Panc1 (cell line): ENCODE results near the gene AGAP1. TPM values are rescaled to one million over a fixed set of nuclear protein-coding genes. Genes with fewer than 3 reads are reported as not detected.

ENCODE experiments used
- ATAC-seq: fragments of 200-7000 bp; cut with Tn5 transposase; 2 replicates; pipeline ENCODE4 v1.9.1; 2020; ENCODE audit warnings: mild to moderate bottlenecking, moderate library complexity
- BruUV-seq: library from RNA; stranded (reverse); fragments of 400-500 nt; replicated peaks from 2 replicates; lab custom pipeline; 2021; lab: Mats Ljungman, UMichigan
- CTCF ChIA-PET: fragments of 300-600 bp; sonication (Branson Sonifier 250); formaldehyde crosslinking; loops from one replicate; lab custom pipeline; 2022; ENCODE audit warnings: antibody characterized with exemption; lab: Charles Lee
- POLR2A ChIA-PET: fragments of 300-600 bp; sonication (Branson Sonifier 250); formaldehyde crosslinking; loops from one replicate; lab custom pipeline; 2022; ENCODE audit warnings: antibody characterized with exemption; lab: Charles Lee
- DNase-seq: peaks from one replicate; pipeline ENCODE4 v3.0.0-alpha.2; 2010; ENCODE audit warnings: low read depth, low spot score
- H3K27ac ChIP-seq: 2 replicates; pipeline ENCODE4 v1.5.1; 2011; ENCODE audit warnings: mild to moderate bottlenecking, low read length, inconsistent platforms
- H3K27me3 ChIP-seq: fragments of 200-500 bp; sonication (Bioruptor generic); 2 replicates; pipeline ENCODE4 v1.6.0; 2014; ENCODE audit warnings: low read length, inconsistent platforms; ENCODE audit not compliant: control insufficient read depth, insufficient read depth
- H3K36me3 ChIP-seq: fragments of 200-500 bp; sonication (Bioruptor generic); 2 replicates; pipeline ENCODE4 v1.5.1; 2014; ENCODE audit warnings: inconsistent platforms, mild to moderate bottlenecking, low read length, moderate library complexity; ENCODE audit not compliant: control insufficient read depth, insufficient read depth
- H3K4me1 ChIP-seq: 2 replicates; pipeline ENCODE4 v1.5.1; 2011; ENCODE audit warnings: inconsistent platforms, mild to moderate bottlenecking, low read length, moderate library complexity; ENCODE audit not compliant: control insufficient read depth, insufficient read depth
- H3K4me3 ChIP-seq, 2 experiments: 2 replicates each; pipeline ENCODE4 v1.5.1; 2011 to 2012; ENCODE audit warnings: low read depth in 2 of 2, low read length in 2 of 2, mild to moderate bottlenecking in 2 of 2, inconsistent platforms in 1 of 2, moderate library complexity in 1 of 2
- H3K9me3 ChIP-seq: fragments of 200-500 bp; sonication (Bioruptor generic); 2 replicates; pipeline ENCODE4 v1.5.1; 2014; ENCODE audit warnings: low read depth, mild to moderate bottlenecking, inconsistent platforms, low read length, moderate library complexity; ENCODE audit not compliant: control insufficient read depth, insufficient read depth
- CTCF ChIP-seq: fragments of 450-650 bp; IDR thresholded peaks from 2 replicates; pipeline ENCODE4 v1.5.1; 2017; ENCODE audit warnings: mild to moderate bottlenecking
- POLR2AphosphoS5 ChIP-seq: IDR thresholded peaks from 2 replicates; pipeline ENCODE4 v1.6.1; 2012; ENCODE audit warnings: mild to moderate bottlenecking, low read depth, low read length, moderate library complexity
- SIN3A ChIP-seq: IDR thresholded peaks from 2 replicates; pipeline ENCODE4 v1.6.1; 2012; ENCODE audit warnings: low read depth, mild to moderate bottlenecking, low read length, moderate library complexity, borderline replicate concordance; ENCODE audit not compliant: insufficient read depth
- TCF7L2 ChIP-seq: IDR thresholded peaks from 2 replicates; pipeline ENCODE4 v1.6.1; 2011; ENCODE audit warnings: mild to moderate bottlenecking, low read depth, low read length, inconsistent platforms
- in situ Hi-C: cut with HindIII; loops from 2 replicates; pipeline ENCODE4 v1.10.0; 2016; ENCODE audit warnings: low sequenced_read_pairs, low pct_unique_long_range_greater_than_20kb
- intact Hi-C: fragments of 100-400 bp; cut with micrococcal nuclease; formaldehyde crosslinking; loops from one replicate; pipeline ENCODE4 v1.10.0; 2022; ENCODE audit not compliant: unreplicated experiment
- total RNA-seq: library from RNA; stranded (reverse); gene quantifications from one replicate; pipeline ENCODE4 v1.2.1, GENCODE V29; 2021; ENCODE audit not compliant: unreplicated experiment
- TF ChIP-seq, protein P1 (sequence below), 2 experiments: IDR thresholded peaks; 2 replicates each; pipeline ENCODE4 v1.6.1; 2011 to 2012; ENCODE audit warnings: low read depth in 2 of 2, control low read depth in 1 of 2, low read length in 1 of 2, mild to moderate bottlenecking in 1 of 2, moderate library complexity in 1 of 2; ENCODE audit not compliant: insufficient read depth in 1 of 2

The AGAP1 gene
- total RNA-seq, 1 experiment from 2014 or later: 38.9 TPM

DNA sequence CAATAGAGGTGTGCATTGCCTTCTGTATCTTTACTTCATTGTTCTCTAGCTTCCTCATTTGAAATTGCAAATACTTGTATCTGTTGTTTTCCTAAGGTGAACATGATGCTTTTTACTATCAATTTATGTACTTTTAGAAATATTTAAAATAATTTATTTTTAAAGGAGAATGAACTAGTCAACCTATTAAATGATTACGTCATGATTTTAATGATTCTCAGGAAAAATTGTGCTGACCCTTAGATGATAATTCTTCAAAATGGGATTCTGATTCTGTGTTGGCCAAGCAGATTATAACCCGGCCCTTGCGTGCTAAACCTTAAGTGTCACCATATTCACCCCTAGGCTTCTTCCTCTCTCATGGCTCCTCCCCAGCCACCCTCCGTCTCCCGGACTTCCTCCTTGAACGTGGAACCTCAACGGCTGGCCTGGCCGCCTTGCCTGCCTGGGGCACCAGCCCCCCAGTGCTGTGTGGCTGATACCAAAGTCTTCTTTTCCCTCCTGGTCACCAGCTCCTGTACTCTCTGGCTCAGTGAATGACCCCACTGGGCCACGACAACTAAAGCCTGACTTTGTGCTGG, 382.3 kb downstream of the AGAP1 start:
- POLR2A ChIA-PET: no interaction called here
- CTCF ChIA-PET: no interaction called here

GRCh38 chr2:235877275-235877802, 383.5 kb downstream of the AGAP1 start:
- H3K4me3 ChIP-seq: no peak overlapping the region
- ChIA-PET POLR2A (no interaction called here), CTCF (no interaction called here)
- no peaks in the 10 kb centered on the region for H3K36me3 ChIP-seq
- H3K27me3 ChIP-seq: no peaks in the 10 kb centered on the region
- in situ Hi-C loops: no loop called here
- no peak overlapping the region for H3K27ac ChIP-seq
- no peaks in the 10 kb centered on the region for H3K9me3 ChIP-seq
- no peak for ATAC-seq
- BruUV-seq: no TSS peak
- DNase-seq: no peak
- no peak for TF ChIP-seq SIN3A
- TF ChIP-seq POLR2AphosphoS5: no peak
- TF ChIP-seq, protein P1, sequence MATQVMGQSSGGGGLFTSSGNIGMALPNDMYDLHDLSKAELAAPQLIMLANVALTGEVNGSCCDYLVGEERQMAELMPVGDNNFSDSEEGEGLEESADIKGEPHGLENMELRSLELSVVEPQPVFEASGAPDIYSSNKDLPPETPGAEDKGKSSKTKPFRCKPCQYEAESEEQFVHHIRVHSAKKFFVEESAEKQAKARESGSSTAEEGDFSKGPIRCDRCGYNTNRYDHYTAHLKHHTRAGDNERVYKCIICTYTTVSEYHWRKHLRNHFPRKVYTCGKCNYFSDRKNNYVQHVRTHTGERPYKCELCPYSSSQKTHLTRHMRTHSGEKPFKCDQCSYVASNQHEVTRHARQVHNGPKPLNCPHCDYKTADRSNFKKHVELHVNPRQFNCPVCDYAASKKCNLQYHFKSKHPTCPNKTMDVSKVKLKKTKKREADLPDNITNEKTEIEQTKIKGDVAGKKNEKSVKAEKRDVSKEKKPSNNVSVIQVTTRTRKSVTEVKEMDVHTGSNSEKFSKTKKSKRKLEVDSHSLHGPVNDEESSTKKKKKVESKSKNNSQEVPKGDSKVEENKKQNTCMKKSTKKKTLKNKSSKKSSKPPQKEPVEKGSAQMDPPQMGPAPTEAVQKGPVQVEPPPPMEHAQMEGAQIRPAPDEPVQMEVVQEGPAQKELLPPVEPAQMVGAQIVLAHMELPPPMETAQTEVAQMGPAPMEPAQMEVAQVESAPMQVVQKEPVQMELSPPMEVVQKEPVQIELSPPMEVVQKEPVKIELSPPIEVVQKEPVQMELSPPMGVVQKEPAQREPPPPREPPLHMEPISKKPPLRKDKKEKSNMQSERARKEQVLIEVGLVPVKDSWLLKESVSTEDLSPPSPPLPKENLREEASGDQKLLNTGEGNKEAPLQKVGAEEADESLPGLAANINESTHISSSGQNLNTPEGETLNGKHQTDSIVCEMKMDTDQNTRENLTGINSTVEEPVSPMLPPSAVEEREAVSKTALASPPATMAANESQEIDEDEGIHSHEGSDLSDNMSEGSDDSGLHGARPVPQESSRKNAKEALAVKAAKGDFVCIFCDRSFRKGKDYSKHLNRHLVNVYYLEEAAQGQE (IDR thresholded peaks at IDR 0.05; ENCODE audit: insufficient read depth in 1 of 2, low read depth in 2 of 2, low read length in 1 of 2): no peak
- no peak for TF ChIP-seq CTCF
- TF ChIP-seq TCF7L2: no peak
- intact Hi-C loops: no loop called here
- H3K4me1 ChIP-seq: no peaks in the 10 kb centered on the region

More for the DNA sequence above, 382.3 kb downstream of the AGAP1 start:
- in situ Hi-C loops: no loop called here
- DNase-seq: no peak
- Histone ChIP-seq H3K4me1 (no peaks in the 10 kb centered on the region), H3K36me3 (no peaks in the 10 kb centered on the region), H3K4me3 (no peak overlapping the region), H3K27me3 (no peaks in the 10 kb centered on the region), H3K27ac (no peak overlapping the region), H3K9me3 (no peaks in the 10 kb centered on the region)
- TF ChIP-seq POLR2AphosphoS5: no peak
- no peak for TF ChIP-seq SIN3A
- TF ChIP-seq TCF7L2: no peak
- TF ChIP-seq, protein P1 (IDR thresholded peaks at IDR 0.05; ENCODE audit: insufficient read depth in 1 of 2, low read depth in 2 of 2, low read length in 1 of 2): no peak
- no peak for TF ChIP-seq CTCF
- intact Hi-C loops: no loop called here
- ATAC-seq: no peak
- BruUV-seq: no TSS peak
